IMR-90 (cell line): ENCODE measurements around the gene TATDN2. TPM values are rescaled to one million over a fixed set of nuclear protein-coding genes. Genes with fewer than 3 reads are reported as not detected.
A peak's percentile ranks its signal among the peaks of the same experiment; 100 is the strongest.

Experiments
- ATAC-seq: fragments of 200-7000 bp; cut with Tn5 transposase; 2 replicates; pipeline ENCODE4 v1.9.1; 2020; ENCODE audit warnings: low read depth, mild to moderate bottlenecking, moderate library complexity
- BruUV-seq: library from RNA; stranded (reverse); fragments of 400-500 nt; replicated peaks from 2 replicates; lab custom pipeline; 2021; lab: Mats Ljungman, UMichigan
- CTCF ChIA-PET: fragments of 300-600 bp; formaldehyde crosslinking; extraction: SDS; loops from one replicate; lab custom pipeline; 2021; ENCODE audit warnings: antibody characterized with exemption; lab: Yijun Ruan, JAX
- POLR2A ChIA-PET: fragments of 300-600 bp; sonication (Branson Sonifier 250); formaldehyde crosslinking; loops from one replicate; lab custom pipeline; 2022; ENCODE audit warnings: antibody characterized with exemption; ENCODE audit not compliant: unreplicated experiment; lab: Charles Lee
- DNase-seq: peaks from one replicate; pipeline ENCODE4 v3.0.0; 2013
- H2AFZ ChIP-seq: replicated peaks from 2 replicates; pipeline ENCODE3; 2013; ENCODE audit warnings: low read length, mild to moderate bottlenecking; ENCODE audit not compliant: poor library complexity
- H2AK5ac ChIP-seq: 2 replicates; pipeline ENCODE4 v1.6.1; 2013; ENCODE audit warnings: low read depth, low read length, inconsistent platforms
- H2AK9ac ChIP-seq: replicated peaks from 2 replicates; pipeline ENCODE3; 2013; ENCODE audit warnings: mild to moderate bottlenecking, low read depth, low read length, moderate library complexity; ENCODE audit not compliant: poor library complexity
- H2BK120ac ChIP-seq: 2 replicates; pipeline ENCODE4 v1.6.1; 2013; ENCODE audit warnings: low read depth, low read length, inconsistent platforms
- H2BK15ac ChIP-seq: 3 replicates; pipeline ENCODE4 v1.6.1; 2013; ENCODE audit warnings: low read depth, low read length, inconsistent platforms
- H2BK20ac ChIP-seq: 2 replicates; pipeline ENCODE4 v1.6.1; 2013; ENCODE audit warnings: low read depth, mild to moderate bottlenecking, inconsistent platforms, low read length, moderate library complexity
- H2BK5ac ChIP-seq: 2 replicates; pipeline ENCODE4 v1.6.1; 2013; ENCODE audit warnings: mild to moderate bottlenecking, low read depth, low read length, inconsistent platforms; ENCODE audit not compliant: poor library complexity, severe bottlenecking
- H3K14ac ChIP-seq: replicated peaks from 2 replicates; pipeline ENCODE4 v1.6.1; 2013; ENCODE audit warnings: low read depth, low read length, inconsistent platforms
- H3K18ac ChIP-seq: 2 replicates; pipeline ENCODE4 v1.6.1; 2013; ENCODE audit warnings: low read depth, low read length, control low read depth
- H3K23ac ChIP-seq: 2 replicates; pipeline ENCODE4 v1.6.1; 2013; ENCODE audit warnings: low read depth, low read length, inconsistent platforms
- H3K27ac ChIP-seq: 2 replicates; pipeline ENCODE4 v1.5.1; 2013; ENCODE audit warnings: mild to moderate bottlenecking, control low read depth, low read length; ENCODE audit not compliant: insufficient read depth
- H3K27me3 ChIP-seq: 2 replicates; pipeline ENCODE4 v1.6.1; 2013; ENCODE audit warnings: low read length; ENCODE audit not compliant: control insufficient read depth, insufficient read depth
- H3K36me3 ChIP-seq: 2 replicates; pipeline ENCODE4 v1.6.1; 2013; ENCODE audit warnings: low read length, mixed read lengths; ENCODE audit not compliant: control insufficient read depth, insufficient read depth
- H3K4ac ChIP-seq: 2 replicates; pipeline ENCODE4 v1.6.1; 2013; ENCODE audit warnings: low read depth, low read length, inconsistent platforms
- H3K4me1 ChIP-seq: 2 replicates; pipeline ENCODE4 v1.6.1; 2013; ENCODE audit warnings: low read length, mixed read lengths; ENCODE audit not compliant: control insufficient read depth, insufficient read depth
- H3K4me2 ChIP-seq: 2 replicates; pipeline ENCODE4 v1.6.1; 2013; ENCODE audit warnings: low read depth, mild to moderate bottlenecking, control low read depth, low read length, moderate library complexity
- H3K4me3 ChIP-seq: 2 replicates; pipeline ENCODE4 v1.5.1; 2013; ENCODE audit warnings: low read depth, mild to moderate bottlenecking, control low read depth, low read length, moderate library complexity; ENCODE audit not compliant: insufficient read depth
- H3K56ac ChIP-seq: 2 replicates; pipeline ENCODE4 v1.6.1; 2013; ENCODE audit warnings: low read length, inconsistent platforms; ENCODE audit not compliant: insufficient read depth; ENCODE audit errors: extremely low read depth
- H3K79me1 ChIP-seq, 2 experiments: 2 replicates each; pipeline ENCODE4 v1.6.1; 2013; ENCODE audit warnings: low read length in 2 of 2, inconsistent platforms in 1 of 2, low read depth in 1 of 2
- H3K9ac ChIP-seq: 2 replicates; pipeline ENCODE4 v1.6.1; 2013; ENCODE audit warnings: low read depth, low read length, control low read depth
- H3K9me1 ChIP-seq: 2 replicates; pipeline ENCODE4 v1.6.1; 2013; ENCODE audit warnings: low read length, inconsistent platforms; ENCODE audit not compliant: insufficient read depth
- H3K9me3 ChIP-seq: 2 replicates; pipeline ENCODE4 v1.6.1; 2013; ENCODE audit warnings: low read length; ENCODE audit not compliant: control insufficient read depth, insufficient read depth
- H4K20me1 ChIP-seq: 2 replicates; pipeline ENCODE4 v1.6.1; 2013; ENCODE audit warnings: low read length, inconsistent platforms; ENCODE audit not compliant: insufficient read depth
- H4K5ac ChIP-seq: 2 replicates; pipeline ENCODE4 v1.6.1; 2013; ENCODE audit warnings: mild to moderate bottlenecking, low read depth, low read length, control low read depth
- H4K8ac ChIP-seq, 2 experiments: 2 replicates each; pipeline ENCODE4 v1.6.1; 2013; ENCODE audit warnings: low read depth in 2 of 2, low read length in 2 of 2, control low read depth in 1 of 2, inconsistent platforms in 1 of 2
- H4K91ac ChIP-seq: 2 replicates; pipeline ENCODE4 v1.6.1; 2013; ENCODE audit warnings: low read depth, low read length, inconsistent platforms; ENCODE audit not compliant: insufficient read depth
- BHLHE40 ChIP-seq: fragments of 150-350 bp; IDR thresholded peaks from 2 replicates; pipeline ENCODE4 v1.6.1; 2016; ENCODE audit warnings: mild to moderate bottlenecking, low read depth, low read length
- CEBPB ChIP-seq: IDR thresholded peaks from 2 replicates; pipeline ENCODE4 v1.6.1; 2012; ENCODE audit warnings: low read depth, low read length, improper control_type of control experiment
- CHD1 ChIP-seq: IDR thresholded peaks from 2 replicates; pipeline ENCODE4 v1.6.1; 2012; ENCODE audit warnings: low read depth, low read length, improper control_type of control experiment
- ELK1 ChIP-seq: fragments of 150-350 bp; IDR thresholded peaks from 2 replicates; pipeline ENCODE4 v1.6.1; 2016; ENCODE audit warnings: low read depth, mild to moderate bottlenecking, low read length, moderate library complexity, borderline replicate concordance
- FOS ChIP-seq: fragments of 150-350 bp; IDR thresholded peaks from 2 replicates; pipeline ENCODE4 v1.6.1; 2016; ENCODE audit warnings: low read depth, low read length
- MAFK ChIP-seq: IDR thresholded peaks from 2 replicates; pipeline ENCODE4 v1.6.1; 2012; ENCODE audit warnings: low read depth, low read length, improper control_type of control experiment
- MAZ ChIP-seq: IDR thresholded peaks from 2 replicates; pipeline ENCODE4 v1.6.1; 2012; ENCODE audit warnings: low read depth, mild to moderate bottlenecking, low read length, improper control_type of control experiment, moderate library complexity, borderline replicate concordance
- MXI1 ChIP-seq: IDR thresholded peaks from 2 replicates; pipeline ENCODE4 v1.6.1; 2012; ENCODE audit warnings: low read depth, mild to moderate bottlenecking, low read length, moderate library complexity, borderline replicate concordance
- NFE2L2 ChIP-seq: fragments of 150-350 bp; IDR thresholded peaks from 2 replicates; pipeline ENCODE4 v1.6.1; 2016; ENCODE audit warnings: low read depth, mild to moderate bottlenecking, low read length
- POLR2A ChIP-seq: IDR thresholded peaks from 2 replicates; pipeline ENCODE4 v1.6.1; 2012; ENCODE audit warnings: mild to moderate bottlenecking, low read depth, low read length
- RAD21 ChIP-seq: IDR thresholded peaks from 2 replicates; pipeline ENCODE4 v1.6.1; 2012; ENCODE audit warnings: low read length, improper control_type of control experiment
- RCOR1 ChIP-seq: IDR thresholded peaks from 2 replicates; pipeline ENCODE4 v1.6.1; 2012; ENCODE audit warnings: mild to moderate bottlenecking, low read length, improper control_type of control experiment; ENCODE audit not compliant: insufficient replicate concordance
- RFX5 ChIP-seq: IDR thresholded peaks from 2 replicates; pipeline ENCODE4 v1.8.0; 2012; ENCODE audit warnings: low read depth, mild to moderate bottlenecking, low read length, moderate library complexity
- SMC3 ChIP-seq: fragments of 150-350 bp; IDR thresholded peaks from 2 replicates; pipeline ENCODE4 v1.6.1; 2016; ENCODE audit warnings: low read depth, mild to moderate bottlenecking, antibody characterized with exemption, low read length, moderate library complexity
- USF2 ChIP-seq: fragments of 150-350 bp; IDR thresholded peaks from 2 replicates; pipeline ENCODE4 v1.6.1; 2017; ENCODE audit warnings: mild to moderate bottlenecking, antibody characterized with exemption, low read length, low read depth
- whole genome bisulfite sequencing, 2 experiments: methylation state at CpG; one replicate each; pipeline versions ENCODE4 v1.1.5 to v1.1.7; 2013; ENCODE audit warnings: missing lambda C conversion rate in 2 of 2; ENCODE audit not compliant: insufficient read length in 1 of 2; ENCODE audit errors: extremely low coverage in 2 of 2; 5-methylcytosine and 5-hydroxymethylcytosine counted together
- dilution Hi-C: fragments of 300-500 bp; cut with HindIII; formaldehyde crosslinking; loops from one replicate; pipeline ENCODE4 v1.14.3; 2018; ENCODE audit warnings: low sequenced_read_pairs; ENCODE audit not compliant: unreplicated experiment
- in situ Hi-C: fragments of 300-500 bp; cut with MboI; formaldehyde crosslinking; loops from 3 replicates; pipeline ENCODE4 v1.14.3; 2019; ENCODE audit warnings: low sequenced_read_pairs, inconsistent platforms, mixed read lengths
- intact Hi-C: fragments of 100-400 bp; cut with micrococcal nuclease; formaldehyde crosslinking; loops from 2 replicates; pipeline ENCODE4 v1.10.0; 2022
- polyA plus RNA-seq, 3 experiments: library from polyadenylated mRNA; depleted of rRNA; stranded (reverse); fragments of >200 nt; gene quantifications; 2 replicates each; pipeline ENCODE4 v1.2.3, GENCODE V29; 2012; ENCODE audit warnings: low replicate concordance in 1 of 3
- total RNA-seq: library from RNA; depleted of rRNA; stranded (reverse); fragments of >200 nt; gene quantifications from 2 replicates; pipeline ENCODE4 v1.2.3, GENCODE V29; 2012

The TATDN2 gene
- total and polyA plus RNA-seq, 2 of the 4 experiments (the other 2 are of a cell fraction), result 9.0 to 18.8 TPM

GRCh38 chr3:10204921-10205320 lies 43.3 kb upstream of the TATDN2 start:
- peak overlapping the region; percentile 77; the same call in 1 of the 2 replicates for H4K5ac ChIP-seq
- 0 out of 2 replicates have a peak, but pooled peaks cover 3% of the 10 kb centered on the region for H4K20me1 ChIP-seq
- ChIA-PET CTCF (interaction anchor here (1.4 to 5.6 kb wide), 2 partner anchors 13 to 17 kb away, joined by 3 to 31 read pairs; no protein-coding TSS in a partner anchor), POLR2A (no interaction called here)
- H4K8ac ChIP-seq, result peak overlapping the region; percentile 72 to 91
- H2BK20ac ChIP-seq, result peak overlapping the region; percentile 95
- H3K79me1 ChIP-seq, result peaks cover 0 to 42% of the 10 kb centered on the region in 2 experiments; a peak in 2 of 4 replicates
- intact Hi-C loops (no loop called here), dilution Hi-C loops (no loop called here), in situ Hi-C loops (no loop called here)
- no CpG with 5 or more reads among the region's 2 CpGs for WGBS, 2 experiments
- peak overlapping the region; percentile 88 for H3K23ac ChIP-seq
- peak overlapping the region; percentile 98 for H2AK9ac ChIP-seq
- no TSS peak for BruUV-seq
- peaks cover 28% of the 10 kb centered on the region for H3K9me1 ChIP-seq
- TF ChIP-seq CHD1 (no peak), MXI1 (no peak), CEBPB (no peak), USF2 (no peak), RFX5 (no peak), RAD21 (no peak), POLR2A (no peak), NFE2L2 (no peak), MAZ (no peak), MAFK (no peak), RCOR1 (no peak), FOS (no peak), ELK1 (no peak), SMC3 (no peak), BHLHE40 (no peak)
- no peaks in the 10 kb centered on the region for H3K9me3 ChIP-seq
- peak overlapping the region; percentile 78 for H3K18ac ChIP-seq
- ATAC-seq, result peak; percentile 16
- H3K27ac ChIP-seq, result peak overlapping the region; percentile 92
- DNase-seq, result peak; percentile 41
- peak overlapping the region; percentile 97 for H3K4ac ChIP-seq
- no peaks in the 10 kb centered on the region for H3K27me3 ChIP-seq
- peak overlapping the region; percentile 95 for H2AK5ac ChIP-seq
- peak overlapping the region; percentile 82; the same call in 1 of the 3 replicates for H2BK15ac ChIP-seq
- peaks cover 4% of the 10 kb centered on the region for H3K36me3 ChIP-seq
- H3K4me2 ChIP-seq, result no peak overlapping the region
- peak overlapping the region; percentile 87 for H3K56ac ChIP-seq
- peak overlapping the region; percentile 95 for H3K14ac ChIP-seq
- no peak overlapping the region for H3K4me3 ChIP-seq
- peak overlapping the region; percentile 100 for H2BK5ac ChIP-seq
- peak overlapping the region; percentile 93 for H4K91ac ChIP-seq
- H2AFZ ChIP-seq, result peak overlapping the region; percentile 82
- peak overlapping the region; percentile 98 for H2BK120ac ChIP-seq
- 0 out of 2 replicates have a peak overlapping the region, but pooled peaks have one; percentile 15 for H3K9ac ChIP-seq
- peaks cover 22% of the 10 kb centered on the region for H3K4me1 ChIP-seq
